ENCODE data around the gene MRPL9. TPM values are rescaled to one million over a fixed set of nuclear protein-coding genes. Genes with fewer than 3 reads are reported as not detected.
"Not testable (repeated sequence)": the region's sequence is repeated elsewhere in the genome, so short reads cannot be mapped to it uniquely, and the experiment has no call there.

The MRPL9 gene
- total RNA-seq, 2 experiments from 2014 or later = 139 to 184 TPM

- Mint-ChIP-seq H3K4me3 (peak overlapping the region; percentile 89), H3K27ac (peak overlapping the region; percentile 95), H3K4me1 (peaks cover 24% of the 10 kb centered on the region), H3K27me3 (no peaks in the 10 kb centered on the region), H3K36me3 (ENCODE audit: low read depth) (peaks cover 27% of the 10 kb centered on the region), H3K9me3 (ENCODE audit: low read depth) (no peaks in the 10 kb centered on the region)
- POLR2A ChIA-PET = interaction anchor here (1.0 kb wide), 1 partner anchor 58 kb away, joined by 4 read pairs; no protein-coding TSS in a partner anchor
- no peak for DNase-seq
- no peak for ATAC-seq
- CTCF ChIA-PET = interaction anchor here (0.8 to 2.4 kb wide), 7 partner anchors 25 to 183 kb away, joined by 3 to 17 read pairs (median 4); partner anchors contain the start of gene TDRKH
- intact Hi-C loops (cut with DNase I, micrococcal nuclease) = loop anchor here (1.0 to 5.0 kb wide), 6 partner anchors 26 to 437 kb away; partner anchors contain the start of genes TDRKH (in 2 of the 2), C2CD4D (in 1 of the 2), PI4KB (in 1 of the 2) and PSMB4 (in 1 of the 2)
Measured at GRCh38 chr1:151763990-151764389, 694 bp upstream of the MRPL9 start.

- no peak for DNase-seq
- no peak for ATAC-seq
- H3K9me3 Mint-ChIP-seq (ENCODE audit: low read depth) = no peaks in the 10 kb centered on the region
- peaks cover 30% of the 10 kb centered on the region for H3K36me3 Mint-ChIP-seq (ENCODE audit: low read depth)
- no peak overlapping the region for H3K4me3 Mint-ChIP-seq
- H3K27ac Mint-ChIP-seq = peak overlapping the region; percentile 42
- no peaks in the 10 kb centered on the region for H3K27me3 Mint-ChIP-seq
- intact Hi-C loops (cut with DNase I, micrococcal nuclease) = loop anchor here in 1 of 2 experiments (5.0 kb wide), 1 partner anchor 77 kb away; the partner anchor contains the start of gene C2CD4D
- POLR2A ChIA-PET = interaction anchor here (0.6 kb wide), 2 partner anchors 34 to 236 kb away, joined by 3 to 4 read pairs; no protein-coding TSS in a partner anchor
- peaks cover 33% of the 10 kb centered on the region for H3K4me1 Mint-ChIP-seq
- CTCF ChIA-PET = no interaction called here
Measured at GRCh38 chr1:151760597-151761385, 2.5 kb downstream of the MRPL9 start.

- Mint-ChIP-seq H3K27ac (no peak overlapping the region), H3K4me3 (no peak overlapping the region), H3K36me3 (ENCODE audit: low read depth) (peaks cover 30% of the 10 kb centered on the region), H3K27me3 (no peaks in the 10 kb centered on the region), H3K4me1 (peaks cover 28% of the 10 kb centered on the region), H3K9me3 (ENCODE audit: low read depth) (no peaks in the 10 kb centered on the region)
- CTCF ChIA-PET = interaction anchor here (0.6 to 1.2 kb wide), 3 partner anchors 16 to 377 kb away, joined by 3 read pairs; no protein-coding TSS in a partner anchor
- DNase-seq (no peak), ATAC-seq (no peak)
- POLR2A ChIA-PET = interaction anchor here (1.1 kb wide), 1 partner anchor 62 kb away, joined by 3 read pairs; no protein-coding TSS in a partner anchor
- intact Hi-C loops (cut with DNase I, micrococcal nuclease) = no loop called here
Measured at GRCh38 chr1:151759241-151759640, 4.1 kb downstream of the MRPL9 start.

- no peak overlapping the region for H3K4me3 Mint-ChIP-seq
- H3K27me3 Mint-ChIP-seq = peaks cover 3% of the 10 kb centered on the region
- peaks cover 13% of the 10 kb centered on the region for H3K4me1 Mint-ChIP-seq
- ChIA-PET CTCF (interaction anchor here (0.6 kb wide), 1 partner anchor 190 kb away, joined by 3 read pairs; no protein-coding TSS in a partner anchor), POLR2A (interaction anchor here (0.7 kb wide), 2 partner anchors 245 to 281 kb away, joined by 3 to 4 read pairs; partner anchors contain the start of gene CGN)
- ATAC-seq (peak; percentile 92), DNase-seq (no peak)
- intact Hi-C loops (cut with DNase I, micrococcal nuclease) = no loop called here
- peak overlapping the region; percentile 27 for H3K27ac Mint-ChIP-seq
- peaks cover 20% of the 10 kb centered on the region for H3K36me3 Mint-ChIP-seq (ENCODE audit: low read depth)
- no peaks in the 10 kb centered on the region for H3K9me3 Mint-ChIP-seq (ENCODE audit: low read depth)
Measured at GRCh38 chr1:151756291-151756690, 7.0 kb downstream of the MRPL9 start.

- Mint-ChIP-seq H3K27ac (no peak overlapping the region), H3K4me3 (no peak overlapping the region), H3K27me3 (peaks cover 9% of the 10 kb centered on the region), H3K4me1 (no peaks in the 10 kb centered on the region), H3K9me3 (ENCODE audit: low read depth) (peaks cover 10% of the 10 kb centered on the region), H3K36me3 (ENCODE audit: low read depth) (no peaks in the 10 kb centered on the region)
- ChIA-PET POLR2A (no interaction called here), CTCF (interaction anchor here (0.6 kb wide), 1 partner anchor 200 kb away, joined by 3 read pairs; no protein-coding TSS in a partner anchor)
- DNase-seq = no peak
- intact Hi-C loops (cut with DNase I, micrococcal nuclease) = no loop called here
- no peak for ATAC-seq
Measured at GRCh38 chr1:151741516-151741915, 21.8 kb downstream of the MRPL9 start.

GRCh38 chr1:151739590-151740355 lies 23.5 kb downstream of the MRPL9 start:
- intact Hi-C loops (cut with DNase I, micrococcal nuclease) = loop anchor here (5.0 to 10.0 kb wide), 3 partner anchors 202 to 435 kb away; no protein-coding TSS in a partner anchor
- H3K27ac Mint-ChIP-seq = no peak overlapping the region
- peaks cover 10% of the 10 kb centered on the region for H3K9me3 Mint-ChIP-seq (ENCODE audit: low read depth)
- no peak overlapping the region for H3K4me3 Mint-ChIP-seq
- peaks cover 1% of the 10 kb centered on the region for H3K27me3 Mint-ChIP-seq
- no peaks in the 10 kb centered on the region for H3K4me1 Mint-ChIP-seq
- no peaks in the 10 kb centered on the region for H3K36me3 Mint-ChIP-seq (ENCODE audit: low read depth)
- no peak for DNase-seq
- CTCF ChIA-PET = no interaction called here
- POLR2A ChIA-PET = no interaction called here
- no peak for ATAC-seq

- ChIA-PET CTCF (interaction anchor here (0.7 kb wide), 1 partner anchor 36 kb away, joined by 4 read pairs; no protein-coding TSS in a partner anchor), POLR2A (no interaction called here)
- Mint-ChIP-seq H3K27me3 (peaks cover 1% of the 10 kb centered on the region), H3K27ac (no peak overlapping the region), H3K9me3 (ENCODE audit: low read depth) (peaks cover 10% of the 10 kb centered on the region), H3K4me3 (no peak overlapping the region), H3K36me3 (ENCODE audit: low read depth) (no peaks in the 10 kb centered on the region), H3K4me1 (no peaks in the 10 kb centered on the region)
- ATAC-seq (no peak), DNase-seq (no peak)
- intact Hi-C loops (cut with DNase I, micrococcal nuclease) = loop anchor here (5.0 to 10.0 kb wide), 3 partner anchors 200 to 433 kb away; no protein-coding TSS in a partner anchor
Measured at GRCh38 chr1:151737479-151737878, 25.8 kb downstream of the MRPL9 start.

GRCh38 chr1:151737026-151737425 lies 26.3 kb downstream of the MRPL9 start:
- H3K4me1 Mint-ChIP-seq = no peaks in the 10 kb centered on the region
- peaks cover 10% of the 10 kb centered on the region for H3K9me3 Mint-ChIP-seq (ENCODE audit: low read depth)
- intact Hi-C loops (cut with DNase I, micrococcal nuclease) = loop anchor here (5.0 to 10.0 kb wide), 3 partner anchors 200 to 432 kb away; no protein-coding TSS in a partner anchor
- DNase-seq (no peak), ATAC-seq (no peak)
- no peak overlapping the region for H3K27ac Mint-ChIP-seq
- no peak overlapping the region for H3K4me3 Mint-ChIP-seq
- H3K36me3 Mint-ChIP-seq (ENCODE audit: low read depth) = no peaks in the 10 kb centered on the region
- CTCF ChIA-PET = no interaction called here
- POLR2A ChIA-PET = no interaction called here
- H3K27me3 Mint-ChIP-seq = peaks cover 3% of the 10 kb centered on the region

- Mint-ChIP-seq H3K9me3 (ENCODE audit: low read depth) (peaks cover 10% of the 10 kb centered on the region), H3K27me3 (peaks cover 15% of the 10 kb centered on the region)
- intact Hi-C loops (cut with DNase I, micrococcal nuclease) = loop anchor here (10.0 kb wide), 2 partner anchors 289 to 429 kb away; no protein-coding TSS in a partner anchor
- ATAC-seq; H3K4me3 Mint-ChIP-seq; POLR2A ChIA-PET; H3K27ac Mint-ChIP-seq; DNase-seq; H3K36me3 Mint-ChIP-seq (ENCODE audit: low read depth); H3K4me1 Mint-ChIP-seq: not testable (repeated sequence)
- CTCF ChIA-PET = interaction anchor here (0.7 to 3.2 kb wide), 15 partner anchors 10 to 1820 kb away, joined by 3 to 12 read pairs (median 4); partner anchors contain the start of gene RIIAD1
Measured at GRCh38 chr1:151733995-151734394, 29.3 kb downstream of the MRPL9 start.

- H3K9me3 Mint-ChIP-seq (ENCODE audit: low read depth) = peaks cover 9% of the 10 kb centered on the region
- intact Hi-C loops (cut with DNase I, micrococcal nuclease) = loop anchor here (10.0 kb wide), 2 partner anchors 288 to 428 kb away; no protein-coding TSS in a partner anchor
- DNase-seq (no peak), ATAC-seq (no peak)
- CTCF ChIA-PET = interaction anchor here (0.8 to 3.2 kb wide), 3 partner anchors 101 to 289 kb away, joined by 3 to 12 read pairs (median 5); no protein-coding TSS in a partner anchor
- H3K27ac Mint-ChIP-seq = no peak overlapping the region
- POLR2A ChIA-PET = interaction anchor here (0.5 kb wide), 1 partner anchor 39 kb away, joined by 5 read pairs; no protein-coding TSS in a partner anchor
- no peaks in the 10 kb centered on the region for H3K36me3 Mint-ChIP-seq (ENCODE audit: low read depth)
- H3K4me1 Mint-ChIP-seq = no peaks in the 10 kb centered on the region
- H3K27me3 Mint-ChIP-seq = peaks cover 18% of the 10 kb centered on the region
- no peak overlapping the region for H3K4me3 Mint-ChIP-seq
Measured at GRCh38 chr1:151733126-151733525, 30.2 kb downstream of the MRPL9 start.

- intact Hi-C loops (cut with DNase I, micrococcal nuclease) = loop anchor here (10.0 kb wide), 2 partner anchors 285 to 425 kb away; no protein-coding TSS in a partner anchor
- ChIA-PET CTCF (interaction anchor here (0.7 to 1.1 kb wide), 2 partner anchors 108 to 136 kb away, joined by 4 to 7 read pairs; no protein-coding TSS in a partner anchor), POLR2A (interaction anchor here (0.6 kb wide), 1 partner anchor 118 kb away, joined by 4 read pairs; no protein-coding TSS in a partner anchor)
- no peak for ATAC-seq
- Mint-ChIP-seq H3K36me3 (ENCODE audit: low read depth) (no peaks in the 10 kb centered on the region), H3K9me3 (ENCODE audit: low read depth) (no peaks in the 10 kb centered on the region), H3K4me3 (no peak overlapping the region), H3K27me3 (peaks cover 31% of the 10 kb centered on the region), H3K4me1 (no peaks in the 10 kb centered on the region), H3K27ac (no peak overlapping the region)
- no peak for DNase-seq
Measured at GRCh38 chr1:151729966-151730291, 33.4 kb downstream of the MRPL9 start.

Data from activated CD4-positive, alpha-beta T cell treated with anti-CD3 and anti-CD28 coated beads for 36 hours (primary cell).